ENCODE measurements around the gene SMIM13.

Gene SMIM13

DNA sequence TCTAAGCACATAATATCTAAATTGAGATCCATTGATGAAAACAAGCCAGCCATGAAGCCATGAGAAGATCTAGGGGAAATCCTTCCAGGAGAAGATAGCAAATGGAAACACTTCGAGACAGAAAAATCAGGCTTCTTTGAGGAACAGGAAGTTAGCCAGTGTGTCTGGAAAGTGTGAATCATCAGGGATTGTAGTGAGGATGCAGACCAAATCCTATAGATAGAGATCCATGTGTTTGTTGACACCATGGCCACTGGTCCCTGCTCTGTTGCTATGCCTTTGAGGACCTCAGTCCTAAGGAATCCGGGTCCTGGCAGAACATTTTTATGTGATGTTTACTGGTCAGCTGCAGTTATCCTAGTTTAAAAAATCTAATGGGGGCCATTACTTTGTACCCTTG, 42.9 kb upstream of the SMIM13 start:
- no peak for TF ChIP-seq EZH2phosphoT487 (IDR thresholded peaks at IDR 0.05; ENCODE audit: borderline replicate concordance, low read length)
- Histone ChIP-seq H3K36me3 (ENCODE audit: control insufficient read depth, low read length) (no peaks in the 10 kb centered on the region), H4K20me1 (ENCODE audit: control insufficient read depth, insufficient read depth, low read depth, low read length) (no peaks in the 10 kb centered on the region), H3K79me2 (ENCODE audit: control insufficient read depth, low read length) (no peaks in the 10 kb centered on the region), H3K27me3 (ENCODE audit: control insufficient read depth, low read length) (peaks cover 21% of the 10 kb centered on the region), H3K4me3 (ENCODE audit: low read length) (no peak overlapping the region), H3K4me2 (ENCODE audit: low read length) (no peak overlapping the region), H3K9me3 (ENCODE audit: control insufficient read depth, insufficient read depth, low read length) (no peaks in the 10 kb centered on the region), H3F3A (ENCODE audit: control insufficient read depth, insufficient read depth) (no peaks in the 10 kb centered on the region), H3K9me2 (replicated peaks; ENCODE audit: control insufficient read depth, low read length) (no peaks in the 10 kb centered on the region), H3K27ac (ENCODE audit: low read depth, low read length) (no peak overlapping the region), H3K4me1 (ENCODE audit: control insufficient read depth, low read length) (no peaks in the 10 kb centered on the region)

DNA sequence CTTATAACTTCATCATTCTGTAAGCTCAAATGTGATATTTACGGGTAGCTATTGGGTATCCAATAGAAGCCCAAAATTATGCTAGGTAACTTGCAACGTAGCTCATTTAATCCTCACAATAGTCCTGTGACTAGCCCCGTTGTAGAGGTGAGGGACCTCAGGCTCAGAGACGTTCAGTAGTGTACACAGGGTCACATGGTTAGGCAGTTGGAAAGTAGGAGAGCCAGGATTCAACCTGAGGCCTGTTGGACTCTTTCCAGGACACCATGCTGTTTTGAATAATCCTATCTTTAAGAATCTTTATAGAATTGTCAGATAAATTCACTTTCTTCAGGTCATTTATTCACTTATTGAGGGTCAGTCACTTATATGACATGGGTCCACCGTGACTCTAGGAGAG, 40.3 kb upstream of the SMIM13 start:
- Histone ChIP-seq H3K4me3 (ENCODE audit: low read length) (no peak overlapping the region), H4K20me1 (ENCODE audit: control insufficient read depth, insufficient read depth, low read depth, low read length) (no peaks in the 10 kb centered on the region), H3K9me2 (replicated peaks; ENCODE audit: control insufficient read depth, low read length) (no peaks in the 10 kb centered on the region), H3K36me3 (ENCODE audit: control insufficient read depth, low read length) (no peaks in the 10 kb centered on the region), H3K27ac (ENCODE audit: low read depth, low read length) (no peak overlapping the region), H3K27me3 (ENCODE audit: control insufficient read depth, low read length) (peaks cover 8% of the 10 kb centered on the region; the same call in 1 of the 2 replicates), H3K4me2 (ENCODE audit: low read length) (no peak overlapping the region), H3F3A (ENCODE audit: control insufficient read depth, insufficient read depth) (no peaks in the 10 kb centered on the region), H3K79me2 (ENCODE audit: control insufficient read depth, low read length) (no peaks in the 10 kb centered on the region), H3K9me3 (ENCODE audit: control insufficient read depth, insufficient read depth, low read length) (no peaks in the 10 kb centered on the region), H3K4me1 (ENCODE audit: control insufficient read depth, low read length) (no peaks in the 10 kb centered on the region)
- TF ChIP-seq CTCF (IDR thresholded peaks at IDR 0.05; ENCODE audit: low read depth, low read length, poor library complexity, severe bottlenecking) (no peak), EZH2phosphoT487 (IDR thresholded peaks at IDR 0.05; ENCODE audit: borderline replicate concordance, low read length) (no peak)

- Histone ChIP-seq H3F3A (ENCODE audit: control insufficient read depth, insufficient read depth) (no peaks in the 10 kb centered on the region), H3K27me3 (ENCODE audit: control insufficient read depth, low read length) (peaks cover 5% of the 10 kb centered on the region; the same call in 1 of the 2 replicates), H3K4me1 (ENCODE audit: control insufficient read depth, low read length) (no peaks in the 10 kb centered on the region), H4K20me1 (ENCODE audit: control insufficient read depth, insufficient read depth, low read depth, low read length) (no peaks in the 10 kb centered on the region), H3K4me3 (ENCODE audit: low read length) (no peak overlapping the region), H3K9me2 (replicated peaks; ENCODE audit: control insufficient read depth, low read length) (no peaks in the 10 kb centered on the region), H3K36me3 (ENCODE audit: control insufficient read depth, low read length) (no peaks in the 10 kb centered on the region), H3K79me2 (ENCODE audit: control insufficient read depth, low read length) (no peaks in the 10 kb centered on the region), H3K27ac (ENCODE audit: low read depth, low read length) (no peak overlapping the region), H3K4me2 (ENCODE audit: low read length) (no peak overlapping the region), H3K9me3 (ENCODE audit: control insufficient read depth, insufficient read depth, low read length) (no peaks in the 10 kb centered on the region)
- no peak for TF ChIP-seq CTCF (IDR thresholded peaks at IDR 0.05; ENCODE audit: low read depth, low read length, poor library complexity, severe bottlenecking)
- TF ChIP-seq EZH2phosphoT487 (IDR thresholded peaks at IDR 0.05; ENCODE audit: borderline replicate concordance, low read length), result no peak
Measured at GRCh38 chr6:11054722-11055121, 38.9 kb upstream of the SMIM13 start.

- Histone ChIP-seq H3K9me2 (replicated peaks; ENCODE audit: control insufficient read depth, low read length) (no peaks in the 10 kb centered on the region), H3F3A (ENCODE audit: control insufficient read depth, insufficient read depth) (no peaks in the 10 kb centered on the region), H3K9me3 (ENCODE audit: control insufficient read depth, insufficient read depth, low read length) (no peaks in the 10 kb centered on the region), H3K4me3 (ENCODE audit: low read length) (no peak overlapping the region), H4K20me1 (ENCODE audit: control insufficient read depth, insufficient read depth, low read depth, low read length) (no peaks in the 10 kb centered on the region), H3K36me3 (ENCODE audit: control insufficient read depth, low read length) (no peaks in the 10 kb centered on the region), H3K4me2 (ENCODE audit: low read length) (no peak overlapping the region), H3K79me2 (ENCODE audit: control insufficient read depth, low read length) (no peaks in the 10 kb centered on the region), H3K27ac (ENCODE audit: low read depth, low read length) (no peak overlapping the region), H3K27me3 (ENCODE audit: control insufficient read depth, low read length) (peaks cover 5% of the 10 kb centered on the region; the same call in 1 of the 2 replicates), H3K4me1 (ENCODE audit: control insufficient read depth, low read length) (no peaks in the 10 kb centered on the region)
- TF ChIP-seq CTCF (IDR thresholded peaks at IDR 0.05; ENCODE audit: low read depth, low read length, poor library complexity, severe bottlenecking) (no peak), EZH2phosphoT487 (IDR thresholded peaks at IDR 0.05; ENCODE audit: borderline replicate concordance, low read length) (no peak)
Measured at GRCh38 chr6:11055127-11055627, 38.5 kb upstream of the SMIM13 start.

Data from DOHH2 (cell line).